ENCODE data around the gene RRAGC.

RRAGC gene

DNA sequence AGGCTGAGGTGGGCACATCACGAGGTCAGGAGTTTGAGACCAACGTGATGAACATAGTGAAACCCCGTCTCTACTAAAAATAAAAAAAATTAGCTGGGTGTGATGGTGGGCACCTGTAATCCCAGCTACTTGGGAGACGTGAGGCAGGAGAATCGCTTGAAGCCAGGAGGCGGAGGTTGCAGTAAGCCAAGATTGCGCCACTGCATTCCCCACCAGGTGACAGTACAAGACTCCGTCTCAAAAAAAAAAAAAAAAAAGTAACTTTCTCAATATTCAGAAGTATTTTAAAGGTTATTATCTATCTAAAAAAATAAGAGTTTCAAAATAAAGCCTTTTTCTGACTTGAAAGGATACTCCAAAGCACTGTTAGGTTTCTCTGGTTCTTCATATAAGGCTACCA, 7.6 kb upstream of the RRAGC start:
- no peak for TF ChIP-seq GABPA (IDR thresholded peaks at IDR 0.05; ENCODE audit: low read depth)
- TF ChIP-seq SPI1 (IDR thresholded peaks at IDR 0.05; ENCODE audit: borderline replicate concordance, low read depth), result no peak
- TF ChIP-seq POLR2AphosphoS5 (IDR thresholded peaks at IDR 0.05; ENCODE audit: low read depth), result no peak
- TF ChIP-seq, protein P1, sequence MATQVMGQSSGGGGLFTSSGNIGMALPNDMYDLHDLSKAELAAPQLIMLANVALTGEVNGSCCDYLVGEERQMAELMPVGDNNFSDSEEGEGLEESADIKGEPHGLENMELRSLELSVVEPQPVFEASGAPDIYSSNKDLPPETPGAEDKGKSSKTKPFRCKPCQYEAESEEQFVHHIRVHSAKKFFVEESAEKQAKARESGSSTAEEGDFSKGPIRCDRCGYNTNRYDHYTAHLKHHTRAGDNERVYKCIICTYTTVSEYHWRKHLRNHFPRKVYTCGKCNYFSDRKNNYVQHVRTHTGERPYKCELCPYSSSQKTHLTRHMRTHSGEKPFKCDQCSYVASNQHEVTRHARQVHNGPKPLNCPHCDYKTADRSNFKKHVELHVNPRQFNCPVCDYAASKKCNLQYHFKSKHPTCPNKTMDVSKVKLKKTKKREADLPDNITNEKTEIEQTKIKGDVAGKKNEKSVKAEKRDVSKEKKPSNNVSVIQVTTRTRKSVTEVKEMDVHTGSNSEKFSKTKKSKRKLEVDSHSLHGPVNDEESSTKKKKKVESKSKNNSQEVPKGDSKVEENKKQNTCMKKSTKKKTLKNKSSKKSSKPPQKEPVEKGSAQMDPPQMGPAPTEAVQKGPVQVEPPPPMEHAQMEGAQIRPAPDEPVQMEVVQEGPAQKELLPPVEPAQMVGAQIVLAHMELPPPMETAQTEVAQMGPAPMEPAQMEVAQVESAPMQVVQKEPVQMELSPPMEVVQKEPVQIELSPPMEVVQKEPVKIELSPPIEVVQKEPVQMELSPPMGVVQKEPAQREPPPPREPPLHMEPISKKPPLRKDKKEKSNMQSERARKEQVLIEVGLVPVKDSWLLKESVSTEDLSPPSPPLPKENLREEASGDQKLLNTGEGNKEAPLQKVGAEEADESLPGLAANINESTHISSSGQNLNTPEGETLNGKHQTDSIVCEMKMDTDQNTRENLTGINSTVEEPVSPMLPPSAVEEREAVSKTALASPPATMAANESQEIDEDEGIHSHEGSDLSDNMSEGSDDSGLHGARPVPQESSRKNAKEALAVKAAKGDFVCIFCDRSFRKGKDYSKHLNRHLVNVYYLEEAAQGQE (IDR thresholded peaks at IDR 0.05; ENCODE audit: insufficient replicate concordance, low read depth), result no peak
- TF ChIP-seq, protein P2, sequence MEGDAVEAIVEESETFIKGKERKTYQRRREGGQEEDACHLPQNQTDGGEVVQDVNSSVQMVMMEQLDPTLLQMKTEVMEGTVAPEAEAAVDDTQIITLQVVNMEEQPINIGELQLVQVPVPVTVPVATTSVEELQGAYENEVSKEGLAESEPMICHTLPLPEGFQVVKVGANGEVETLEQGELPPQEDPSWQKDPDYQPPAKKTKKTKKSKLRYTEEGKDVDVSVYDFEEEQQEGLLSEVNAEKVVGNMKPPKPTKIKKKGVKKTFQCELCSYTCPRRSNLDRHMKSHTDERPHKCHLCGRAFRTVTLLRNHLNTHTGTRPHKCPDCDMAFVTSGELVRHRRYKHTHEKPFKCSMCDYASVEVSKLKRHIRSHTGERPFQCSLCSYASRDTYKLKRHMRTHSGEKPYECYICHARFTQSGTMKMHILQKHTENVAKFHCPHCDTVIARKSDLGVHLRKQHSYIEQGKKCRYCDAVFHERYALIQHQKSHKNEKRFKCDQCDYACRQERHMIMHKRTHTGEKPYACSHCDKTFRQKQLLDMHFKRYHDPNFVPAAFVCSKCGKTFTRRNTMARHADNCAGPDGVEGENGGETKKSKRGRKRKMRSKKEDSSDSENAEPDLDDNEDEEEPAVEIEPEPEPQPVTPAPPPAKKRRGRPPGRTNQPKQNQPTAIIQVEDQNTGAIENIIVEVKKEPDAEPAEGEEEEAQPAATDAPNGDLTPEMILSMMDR (IDR thresholded peaks at IDR 0.05; ENCODE audit: insufficient read depth, low read length), result no peak
- no peak overlapping the region for H3K27ac ChIP-seq (replicated peaks)
- H3K4me3 ChIP-seq (replicated peaks; ENCODE audit: insufficient read depth, low read length), result no peak overlapping the region
- DNase-seq (ENCODE audit: low read depth in 1 of 2, low spot score in 1 of 2), result no peak
- H3K27me3 ChIP-seq (ENCODE audit: insufficient read depth, poor library complexity, severe bottlenecking), result no peaks in the 10 kb centered on the region

DNA sequence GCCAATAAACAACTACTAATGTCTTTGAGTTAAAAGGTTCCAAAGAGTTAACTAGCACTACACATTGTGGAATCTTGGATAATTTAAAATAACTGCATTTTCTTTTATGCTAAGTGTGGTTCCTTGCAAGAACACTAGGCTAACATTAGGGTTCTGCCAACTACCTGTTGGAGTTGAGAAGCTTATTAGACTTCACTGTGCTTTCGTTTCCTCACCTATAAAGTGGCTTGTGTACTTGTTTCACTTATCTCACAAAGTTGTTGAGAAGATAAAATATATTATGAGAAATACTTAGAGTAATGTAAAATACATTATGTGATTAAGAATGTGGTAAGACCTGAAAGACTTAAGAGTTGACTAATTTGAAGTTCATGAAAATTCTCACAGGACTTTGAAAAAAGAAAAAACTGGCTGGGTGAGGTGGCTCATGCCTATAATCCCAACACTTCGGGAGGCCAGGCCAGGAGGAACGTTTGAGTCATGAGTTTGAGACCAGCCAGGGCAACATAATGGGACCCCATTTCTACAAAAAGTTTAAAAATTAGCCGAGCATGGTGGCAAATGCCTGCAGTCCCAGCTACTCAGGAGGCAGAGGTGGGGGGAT, 5.6 kb upstream of the RRAGC start:
- H3K4me3 ChIP-seq (replicated peaks; ENCODE audit: insufficient read depth, low read length), result no peak overlapping the region

DNA sequence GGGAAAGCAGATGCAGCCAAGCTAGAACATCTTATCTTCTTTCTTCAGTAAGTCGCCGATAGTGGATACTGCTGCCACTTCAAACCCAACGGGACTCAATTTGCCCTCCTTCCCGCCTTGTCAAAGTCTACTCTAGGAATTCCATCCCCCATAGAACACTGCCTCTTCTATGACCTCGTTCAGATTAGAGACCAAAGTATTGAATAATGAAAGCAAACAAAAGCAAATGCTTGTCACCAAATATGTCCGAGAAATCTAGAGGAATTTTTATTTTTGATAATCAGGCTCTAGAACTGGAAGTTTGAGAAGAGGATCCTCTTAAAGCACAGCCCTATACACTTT, 853 bp upstream of the RRAGC start:
- H3K27me3 ChIP-seq (ENCODE audit: insufficient read depth, poor library complexity, severe bottlenecking), result no peaks in the 10 kb centered on the region
- H3K27ac ChIP-seq (replicated peaks), result peak overlapping the region; percentile 50; the same call in 1 of the 2 replicates
- DNase-seq (ENCODE audit: low read depth in 1 of 2, low spot score in 1 of 2), result no peak
- TF ChIP-seq, protein P1 (IDR thresholded peaks at IDR 0.05; ENCODE audit: insufficient replicate concordance, low read depth), result no peak
- TF ChIP-seq, protein P2 (IDR thresholded peaks at IDR 0.05; ENCODE audit: insufficient read depth, low read length), result no peak
- TF ChIP-seq SPI1 (IDR thresholded peaks at IDR 0.05; ENCODE audit: borderline replicate concordance, low read depth) (no peak), GABPA (IDR thresholded peaks at IDR 0.05; ENCODE audit: low read depth) (no peak), POLR2AphosphoS5 (IDR thresholded peaks at IDR 0.05; ENCODE audit: low read depth) (no peak)
- H3K4me3 ChIP-seq (replicated peaks; ENCODE audit: insufficient read depth, low read length), result peak overlapping the region; percentile 84

More for the DNA sequence above, 5.6 kb upstream of the RRAGC start:
- DNase-seq (ENCODE audit: low read depth in 1 of 2, low spot score in 1 of 2), result no peak
- H3K27ac ChIP-seq (replicated peaks), result no peak overlapping the region
- TF ChIP-seq, protein P1 (IDR thresholded peaks at IDR 0.05; ENCODE audit: insufficient replicate concordance, low read depth), result no peak
- no peak for TF ChIP-seq SPI1 (IDR thresholded peaks at IDR 0.05; ENCODE audit: borderline replicate concordance, low read depth)
- TF ChIP-seq GABPA (IDR thresholded peaks at IDR 0.05; ENCODE audit: low read depth), result no peak
- TF ChIP-seq, protein P2 (IDR thresholded peaks at IDR 0.05; ENCODE audit: insufficient read depth, low read length), result no peak
- no peak for TF ChIP-seq POLR2AphosphoS5 (IDR thresholded peaks at IDR 0.05; ENCODE audit: low read depth)
- H3K27me3 ChIP-seq (ENCODE audit: insufficient read depth, poor library complexity, severe bottlenecking), result no peaks in the 10 kb centered on the region
